UCSD-AML1 (cell line): ENCODE results near the gene L1TD1.
"Not testable (repeated sequence)": the region's sequence is repeated elsewhere in the genome, so short reads cannot be mapped to it uniquely, and the experiment has no call there.

ENCODE experiments used
- DNase-seq: peaks from one replicate; lab custom pipeline; 2025; ENCODE audit not compliant: unreplicated experiment; lab: John Stamatoyannopoulos, UW

L1TD1 gene

DNA sequence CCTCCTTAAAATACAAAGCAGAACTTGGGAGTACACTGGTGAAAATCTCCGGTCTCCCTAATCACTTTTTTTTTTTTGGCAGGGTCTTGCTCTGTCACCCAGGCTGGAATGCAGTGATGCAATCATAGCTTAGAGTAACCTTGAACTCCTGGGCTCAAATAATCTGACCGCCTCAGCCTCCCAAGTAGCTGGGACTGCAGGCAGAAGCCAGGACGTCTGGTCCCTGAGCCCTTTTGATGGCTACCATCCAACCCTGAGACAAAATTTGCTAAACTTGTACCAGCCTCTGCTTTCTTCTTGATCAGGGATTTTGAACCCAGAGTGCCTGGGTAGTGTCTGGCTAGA lies 4.1 kb downstream of the L1TD1 start:
- no peak for DNase-seq

- no peak for DNase-seq
Observed at GRCh38 chr1:62207187-62207586, 12.5 kb downstream of the L1TD1 start.

GRCh38 chr1:62208087-62208486 lies 13.4 kb downstream of the L1TD1 start:
- no peak for DNase-seq

DNA sequence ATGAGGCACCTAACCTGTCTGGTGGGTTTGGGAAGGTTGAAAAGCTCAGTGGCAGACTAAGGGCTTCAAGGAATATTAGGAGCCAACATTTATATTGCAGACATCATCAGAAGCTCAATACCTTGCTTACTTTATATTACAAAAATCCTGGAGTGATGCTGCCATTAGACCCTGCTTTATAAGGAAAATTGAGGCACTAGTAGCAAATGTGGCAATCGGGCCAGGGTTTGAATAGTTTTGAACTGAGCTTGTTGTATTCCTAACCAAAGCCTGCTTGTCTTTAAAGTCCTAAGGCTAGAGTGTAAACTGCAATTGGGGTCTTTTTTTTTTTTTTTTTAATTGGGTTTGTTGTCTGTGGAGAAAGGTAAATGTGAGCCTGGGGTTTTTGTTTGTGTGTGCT lies 14.3 kb downstream of the L1TD1 start:
- no peak for DNase-seq

DNA sequence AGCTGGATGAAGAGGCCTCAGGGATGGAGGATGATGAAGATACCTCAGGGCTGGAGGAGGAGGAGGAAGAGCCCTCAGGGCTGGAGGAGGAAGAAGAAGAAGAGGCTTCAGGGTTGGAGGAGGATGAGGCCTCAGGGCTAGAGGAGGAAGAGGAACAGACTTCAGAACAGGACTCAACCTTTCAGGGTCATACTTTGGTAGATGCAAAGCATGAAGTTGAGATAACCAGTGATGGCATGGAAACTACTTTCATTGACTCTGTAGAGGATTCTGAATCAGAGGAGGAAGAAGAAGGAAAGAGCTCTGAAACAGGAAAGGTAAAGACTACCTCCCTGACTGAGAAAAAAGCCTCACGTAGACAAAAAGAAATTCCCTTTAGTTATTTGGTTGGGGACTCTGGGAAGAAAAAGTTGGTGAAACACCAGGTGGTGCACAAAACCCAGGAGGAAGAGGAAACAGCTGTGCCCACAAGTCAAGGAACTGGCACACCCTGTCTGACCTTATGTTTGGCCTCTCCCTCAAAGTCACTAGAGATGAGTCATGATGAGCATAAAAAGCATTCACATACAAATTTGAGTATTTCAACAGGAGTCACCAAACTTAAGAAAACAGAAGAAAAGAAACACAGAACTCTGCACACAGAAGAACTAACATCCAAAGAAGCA lies 15.4 kb downstream of the L1TD1 start:
- no peak for DNase-seq

- DNase-seq, result no peak
Observed at GRCh38 chr1:62210960-62211359, 16.3 kb downstream of the L1TD1 start.

- no peak for DNase-seq
Observed at GRCh38 chr1:62212411-62212810, 17.8 kb downstream of the L1TD1 start.

GRCh38 chr1:62213075-62213914 lies 18.6 kb downstream of the L1TD1 start:
- DNase-seq, result no peak

DNA sequence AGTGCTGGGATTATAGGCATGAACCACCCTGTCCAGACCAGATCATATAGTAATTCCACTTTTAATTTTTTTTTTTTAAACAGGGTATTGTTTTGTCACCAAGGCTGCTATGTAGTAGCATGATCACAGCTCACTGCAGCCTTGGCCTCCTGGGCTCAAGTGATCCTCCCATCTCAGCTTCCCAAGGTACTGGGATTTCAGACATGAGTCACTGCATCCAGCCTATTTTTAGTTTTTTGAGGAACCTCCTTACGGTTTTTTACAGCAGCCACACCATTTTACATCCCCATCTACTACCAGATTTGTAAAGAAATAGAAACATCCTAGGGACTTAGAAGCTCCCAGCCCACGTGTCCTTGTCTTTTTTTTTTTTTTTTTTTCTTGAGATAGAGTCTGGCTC lies 24.0 kb downstream of the L1TD1 start:
- no peak for DNase-seq

DNA sequence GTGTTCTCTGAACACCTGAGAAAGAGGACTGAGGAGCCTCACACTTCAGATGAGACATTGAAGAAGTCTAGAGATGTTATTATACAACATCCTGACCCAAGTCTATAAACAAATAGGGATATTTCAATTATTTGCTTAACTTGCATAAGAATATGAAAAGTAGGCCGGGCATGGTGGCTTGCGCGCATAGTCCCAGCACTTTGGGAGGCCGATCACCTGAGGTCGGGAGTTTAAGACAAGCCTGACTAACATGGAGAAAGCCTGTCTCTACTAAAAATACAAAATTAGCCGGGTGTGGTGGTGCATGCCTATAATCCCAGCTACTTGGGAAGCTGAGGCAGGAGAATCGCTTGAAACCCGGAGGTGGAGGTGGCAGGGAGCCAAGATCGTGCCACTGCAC lies 25.8 kb downstream of the L1TD1 start:
- not testable (repeated sequence) for DNase-seq

- no peak for DNase-seq
Observed at GRCh38 chr1:62221171-62221570, 26.5 kb downstream of the L1TD1 start.

DNA sequence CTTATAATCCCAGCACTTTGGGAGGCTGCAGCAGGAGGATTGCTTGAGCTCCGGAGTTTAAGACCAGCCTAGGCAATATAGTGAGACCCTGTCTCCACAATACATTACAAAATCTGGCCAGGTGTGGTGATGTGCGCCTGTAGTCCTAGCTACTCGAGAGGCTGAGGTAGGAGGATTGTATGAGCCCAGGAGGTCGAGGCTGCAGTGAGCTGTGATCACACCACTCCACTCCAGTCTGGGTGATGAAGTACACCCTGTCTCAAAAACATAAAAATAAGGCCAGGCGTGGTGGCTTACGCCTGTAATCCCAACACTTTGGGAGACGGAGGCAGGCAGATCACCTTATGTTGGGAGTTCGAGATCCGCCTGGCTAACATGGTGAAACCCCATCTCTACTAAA lies 27.7 kb downstream of the L1TD1 start:
- no peak for DNase-seq

- DNase-seq, result no peak
Observed at GRCh38 chr1:62224182-62224581, 29.5 kb downstream of the L1TD1 start.

GRCh38 chr1:62227496-62227895 lies 32.8 kb downstream of the L1TD1 start:
- DNase-seq, result no peak

DNA sequence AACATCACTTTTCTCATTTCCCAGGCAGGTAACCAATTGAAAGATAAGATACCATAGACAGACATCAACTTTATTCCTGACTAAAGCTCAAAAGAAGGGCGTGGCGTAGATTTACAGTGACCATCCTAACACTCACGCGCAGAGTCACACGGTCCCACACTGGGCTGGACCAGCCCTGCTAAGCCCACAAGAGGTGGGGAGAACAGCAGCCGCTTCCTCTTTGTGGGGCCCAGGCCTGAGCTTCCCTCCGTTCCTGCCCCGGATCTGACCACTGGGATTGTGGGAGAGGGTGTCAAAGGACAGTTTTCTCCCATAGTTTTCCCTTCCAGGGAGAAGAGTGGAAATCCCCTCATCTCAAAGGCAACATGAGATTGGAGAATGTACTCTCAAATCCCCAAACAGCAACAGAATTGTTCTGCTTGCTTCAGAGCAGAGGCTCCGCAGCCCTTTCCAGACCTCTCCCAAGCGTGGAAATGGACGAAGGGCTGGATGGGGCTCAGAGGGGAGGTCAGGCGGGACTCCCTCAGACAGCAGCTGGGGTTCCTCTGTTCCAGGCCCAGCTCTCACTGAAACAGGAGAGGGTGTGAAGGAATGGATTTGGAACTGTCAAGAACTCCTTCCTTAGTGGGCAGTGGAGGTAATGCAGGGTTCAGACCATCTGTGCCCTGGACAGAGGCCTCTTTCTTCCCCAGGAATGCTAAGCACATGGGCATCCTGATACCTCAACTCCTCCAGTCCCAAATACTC lies 33.7 kb downstream of the L1TD1 start:
- no peak for DNase-seq

- no peak for DNase-seq
Observed at GRCh38 chr1:62228883-62229187, 34.2 kb downstream of the L1TD1 start.

GRCh38 chr1:62229468-62229867 lies 34.8 kb downstream of the L1TD1 start:
- DNase-seq, result no peak

DNA sequence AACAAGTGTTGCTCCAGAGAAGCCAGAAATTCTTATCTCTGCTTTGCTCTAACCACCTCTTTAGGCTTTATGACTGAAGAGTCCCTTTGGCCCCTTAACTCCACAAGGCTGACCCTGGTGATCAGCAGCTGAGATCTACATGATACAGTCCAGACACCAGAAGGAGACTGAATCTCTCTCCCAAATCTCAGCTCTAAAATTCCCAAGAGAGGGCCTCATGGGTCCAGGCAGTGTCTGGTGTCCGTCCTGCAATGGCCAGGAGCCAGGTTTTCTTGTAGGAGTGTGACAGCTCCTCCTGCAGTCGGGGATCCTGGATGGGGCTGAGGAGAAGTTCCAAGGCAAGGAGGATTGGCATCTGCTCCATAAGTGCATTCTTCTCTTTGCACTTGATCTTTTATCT lies 35.3 kb downstream of the L1TD1 start:
- DNase-seq, result no peak

DNA sequence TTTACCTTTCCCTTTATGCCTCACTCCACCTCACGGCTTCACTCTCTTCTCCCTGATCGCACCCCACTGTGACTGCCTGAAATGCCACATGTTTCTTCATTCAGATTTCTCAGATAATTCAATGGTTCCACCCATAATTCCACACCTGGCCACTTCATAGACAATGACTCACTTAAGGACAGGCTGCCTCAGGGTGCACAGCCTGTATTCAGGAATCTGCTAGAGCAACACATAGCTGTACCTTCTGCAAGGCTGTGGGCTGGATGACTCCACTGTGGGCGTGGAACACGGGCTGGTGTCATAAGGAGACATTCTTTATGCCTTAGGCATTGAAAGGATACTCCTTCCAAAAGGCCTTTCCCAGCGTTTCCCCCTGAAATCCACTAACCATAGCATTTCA lies 36.1 kb downstream of the L1TD1 start:
- no peak for DNase-seq

DNA sequence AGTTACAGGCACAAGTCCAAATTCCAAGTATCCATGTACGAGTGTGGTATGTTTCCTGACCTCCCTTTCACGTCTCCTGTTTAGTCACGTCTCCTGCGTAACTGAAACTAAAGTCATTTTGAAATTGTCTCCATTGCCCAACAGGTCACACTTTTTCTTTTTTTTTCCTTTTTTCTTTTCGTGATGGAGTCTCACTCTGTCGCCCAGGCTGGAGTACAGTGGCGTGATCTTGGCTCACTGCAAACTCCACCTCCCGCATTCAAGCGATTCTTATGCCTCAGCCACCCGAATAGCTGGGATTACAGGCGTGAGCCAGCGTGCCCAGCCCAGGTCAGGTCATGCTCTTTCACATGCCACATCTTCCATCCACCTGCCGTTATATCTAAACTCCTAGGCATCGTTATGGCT lies 38.2 kb downstream of the L1TD1 start:
- no peak for DNase-seq

DNA sequence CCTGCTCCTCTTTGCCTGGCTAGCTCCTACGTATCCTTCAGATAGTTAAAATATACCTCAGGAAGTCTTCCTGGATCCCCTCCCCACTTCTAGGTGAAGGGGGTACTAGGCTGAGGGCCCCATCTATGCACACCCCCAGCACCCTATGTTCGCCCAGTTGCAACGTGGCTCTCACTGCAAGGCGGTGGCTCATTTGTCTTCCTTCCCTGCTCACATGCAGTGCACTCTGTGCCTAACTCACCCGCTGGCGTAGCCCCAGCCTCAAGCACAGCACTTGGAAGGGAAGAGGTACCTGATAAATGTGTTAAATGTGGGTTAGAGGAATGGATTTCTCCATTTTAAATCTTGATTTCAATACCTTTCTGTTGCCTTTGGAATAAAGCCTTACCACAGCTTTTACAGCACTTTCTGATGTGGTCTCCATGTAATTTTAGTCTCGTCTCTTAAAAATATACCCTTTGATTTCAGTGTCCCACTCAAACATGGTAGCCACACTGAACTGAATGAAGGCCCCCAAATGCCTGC lies 39.3 kb downstream of the L1TD1 start:
- DNase-seq, result no peak

- no peak for DNase-seq
Observed at GRCh38 chr1:62234688-62235087, 40.0 kb downstream of the L1TD1 start.
